ENCODE results near the gene VKORC1.
"Not testable (repeated sequence)": the region's sequence is repeated elsewhere in the genome, so short reads cannot be mapped to it uniquely, and the experiment has no call there.

The VKORC1 gene

GRCh38 chr16:31106509-31107464 lies 12.2 kb upstream of the VKORC1 start:
- TF ChIP-seq CTCF (IDR thresholded peaks at IDR 0.05; ENCODE audit: low read depth, low read length), result no peak
- DNase-seq (ENCODE audit: low read depth, low spot score), result no peak
- no peak overlapping the region for H3K4me3 ChIP-seq (ENCODE audit: low read depth, low read length)
- in situ Hi-C loops (cut with HindIII; ENCODE audit: low sequenced_read_pairs), result no loop called here

- H3K4me3 ChIP-seq (ENCODE audit: low read depth, low read length), result no peak overlapping the region
Observed at GRCh38 chr16:31105677-31106213, 11.1 kb upstream of the VKORC1 start.

GRCh38 chr16:31100876-31101641 lies 6.5 kb upstream of the VKORC1 start:
- DNase-seq (ENCODE audit: low read depth, low spot score); H3K4me3 ChIP-seq (ENCODE audit: low read depth, low read length); in situ Hi-C loops (cut with HindIII; ENCODE audit: low sequenced_read_pairs): not testable (repeated sequence)

More at GRCh38 chr16:31105677-31106213, 11.1 kb upstream of the VKORC1 start:
- peak; percentile 47 for DNase-seq (ENCODE audit: low read depth, low spot score)
- peak; percentile 83 for TF ChIP-seq CTCF (IDR thresholded peaks at IDR 0.05; ENCODE audit: low read depth, low read length)
- in situ Hi-C loops (cut with HindIII; ENCODE audit: low sequenced_read_pairs), result no loop called here

GRCh38 chr16:31099860-31100638 lies 5.5 kb upstream of the VKORC1 start:
- TF ChIP-seq CTCF (IDR thresholded peaks at IDR 0.05; ENCODE audit: low read depth, low read length), result no peak
- peak; percentile 36 for DNase-seq (ENCODE audit: low read depth, low spot score)
- no peak overlapping the region for H3K4me3 ChIP-seq (ENCODE audit: low read depth, low read length)
- in situ Hi-C loops (cut with HindIII; ENCODE audit: low sequenced_read_pairs), result no loop called here

- H3K4me3 ChIP-seq (ENCODE audit: low read depth, low read length), result peak overlapping the region; percentile 87
- DNase-seq (ENCODE audit: low read depth, low spot score), result peak; percentile 19
- no peak for TF ChIP-seq CTCF (IDR thresholded peaks at IDR 0.05; ENCODE audit: low read depth, low read length)
- in situ Hi-C loops (cut with HindIII; ENCODE audit: low sequenced_read_pairs), result no loop called here
Observed at GRCh38 chr16:31094088-31094423, 541 bp downstream of the VKORC1 start.

- H3K4me3 ChIP-seq (ENCODE audit: low read depth, low read length), result peak overlapping the region; percentile 87
- TF ChIP-seq CTCF (IDR thresholded peaks at IDR 0.05; ENCODE audit: low read depth, low read length), result no peak
- in situ Hi-C loops (cut with HindIII; ENCODE audit: low sequenced_read_pairs), result no loop called here
- peak; percentile 32 for DNase-seq (ENCODE audit: low read depth, low spot score)
Observed at GRCh38 chr16:31093132-31093703, 1.4 kb downstream of the VKORC1 start.
